GM19035 (cell line): ENCODE data around the gene VAV3.

ENCODE experiments used
- ATAC-seq: cut with Tn5 transposase; IDR thresholded peaks from one replicate; pipeline ENCODE4 v1.9.1; 2021; ENCODE audit not compliant: unreplicated experiment

Gene VAV3

DNA sequence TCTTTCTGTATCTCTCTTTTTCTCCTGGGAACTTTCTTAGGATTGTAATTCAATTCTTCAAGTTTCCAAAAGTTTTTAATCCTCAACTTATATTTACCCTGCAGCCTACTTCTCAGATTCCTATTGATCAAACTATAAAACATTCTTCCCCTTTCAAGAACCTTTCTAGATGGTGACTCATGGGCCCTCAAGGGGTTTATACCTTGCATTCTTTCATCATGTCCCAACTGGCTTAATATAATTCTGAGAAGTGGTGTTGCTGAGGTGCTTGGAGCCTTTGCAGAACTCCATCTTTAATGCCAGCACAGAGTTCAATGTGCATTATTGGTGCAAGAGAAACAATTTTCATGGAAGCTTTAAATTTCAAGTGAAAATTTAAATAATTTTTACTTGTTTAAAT is 273.4 kb downstream of the VAV3 start:
- ATAC-seq: no peak

DNA sequence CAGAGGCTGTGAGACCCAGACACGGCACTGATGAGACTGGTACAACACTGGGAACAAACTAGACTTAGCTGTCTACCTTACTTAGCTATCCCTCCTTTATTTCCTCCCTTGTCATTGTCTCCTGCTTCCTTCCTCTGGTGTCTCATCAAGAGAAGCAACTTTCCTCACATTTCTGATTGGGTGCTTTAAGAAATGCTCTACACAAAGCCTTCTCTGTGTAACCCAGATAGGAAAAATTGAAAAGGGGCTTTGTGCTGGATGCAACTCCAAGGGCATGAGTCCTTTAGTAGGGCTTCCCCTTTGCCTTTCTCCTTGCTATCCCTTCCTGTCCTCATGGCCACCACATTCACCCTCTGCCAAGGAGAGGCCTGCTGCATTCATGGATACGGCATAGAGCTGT is 274.5 kb downstream of the VAV3 start:
- ATAC-seq: no peak

DNA sequence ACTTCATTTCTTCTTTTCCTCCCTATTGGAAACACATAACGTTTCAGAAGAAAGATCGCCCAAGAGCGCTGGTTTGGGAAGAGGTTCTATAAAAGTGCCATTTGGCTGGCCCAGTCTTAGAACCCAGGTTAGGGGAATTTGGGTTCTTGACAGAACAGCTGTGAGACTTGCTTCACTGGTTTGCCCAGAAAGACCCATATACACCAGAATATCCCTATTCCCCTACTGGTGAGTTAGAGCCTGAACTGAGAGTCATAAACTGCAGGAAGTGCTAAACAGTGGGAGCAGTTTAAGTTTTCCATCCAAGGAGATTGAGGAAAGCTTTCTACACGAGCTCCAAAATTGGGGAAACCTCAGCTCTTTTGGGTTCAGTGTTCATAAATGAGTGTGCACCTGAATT is 275.2 kb downstream of the VAV3 start:
- no peak for ATAC-seq

DNA sequence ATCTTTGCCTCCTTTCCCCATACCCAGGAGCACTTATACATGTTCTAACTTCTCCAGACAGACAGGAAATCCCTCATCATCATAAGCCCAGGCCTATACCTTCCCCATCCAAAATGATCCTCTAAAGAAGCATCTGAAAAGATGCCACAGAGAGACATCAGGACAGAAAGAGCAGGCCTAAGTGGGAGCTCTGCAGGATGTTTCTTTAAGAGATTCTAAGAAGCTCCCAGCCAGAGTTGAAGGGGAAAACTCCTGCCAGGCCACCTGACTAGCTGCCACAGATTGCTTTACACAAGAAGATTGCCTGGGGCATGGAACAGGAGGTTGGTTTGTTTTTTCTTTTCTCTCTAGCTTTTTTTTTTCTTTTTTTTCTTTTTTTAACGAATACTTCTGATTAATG is 275.8 kb downstream of the VAV3 start:
- ATAC-seq: no peak

DNA sequence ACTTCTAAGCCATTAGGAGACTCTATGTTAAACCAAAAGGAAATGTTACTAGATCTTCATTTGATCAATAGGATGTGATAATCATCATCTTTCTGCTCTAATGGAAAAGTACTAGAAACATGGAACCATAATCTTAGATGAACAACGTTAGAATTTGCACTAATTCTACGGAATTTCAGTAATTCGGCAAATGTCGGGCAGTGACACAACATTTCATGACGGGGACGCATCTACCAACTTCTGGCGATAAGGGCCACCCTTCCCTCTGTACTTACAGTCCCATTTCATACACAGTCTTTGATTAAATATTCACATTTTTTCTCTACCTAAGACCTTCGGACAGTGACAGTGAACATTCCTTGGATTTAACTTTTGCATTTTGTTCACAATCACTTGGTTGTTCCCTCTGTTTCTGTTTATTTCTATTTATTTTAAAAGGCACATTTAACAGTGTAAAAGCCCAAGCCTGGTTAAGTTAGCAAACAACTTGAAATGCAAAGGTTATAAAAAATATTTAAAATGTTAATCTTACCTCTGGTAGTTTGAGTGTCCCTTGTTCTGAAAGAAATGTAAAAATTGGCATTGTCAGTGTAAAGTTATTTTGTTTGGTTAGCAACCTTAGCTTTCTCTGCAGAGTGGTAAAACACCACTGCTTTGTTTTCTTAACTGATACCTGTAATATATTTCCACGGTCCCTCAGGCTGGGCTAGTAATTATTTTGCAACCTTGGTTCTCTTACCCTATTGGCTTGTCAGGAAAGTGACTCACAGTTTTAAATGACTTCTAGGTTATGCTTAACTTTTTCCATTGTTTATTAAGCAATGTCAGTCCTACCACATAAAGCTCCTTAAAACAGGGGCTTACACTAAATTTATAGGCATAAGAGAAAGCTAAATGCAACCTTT is 276.9 kb downstream of the VAV3 start:
- no peak for ATAC-seq

DNA sequence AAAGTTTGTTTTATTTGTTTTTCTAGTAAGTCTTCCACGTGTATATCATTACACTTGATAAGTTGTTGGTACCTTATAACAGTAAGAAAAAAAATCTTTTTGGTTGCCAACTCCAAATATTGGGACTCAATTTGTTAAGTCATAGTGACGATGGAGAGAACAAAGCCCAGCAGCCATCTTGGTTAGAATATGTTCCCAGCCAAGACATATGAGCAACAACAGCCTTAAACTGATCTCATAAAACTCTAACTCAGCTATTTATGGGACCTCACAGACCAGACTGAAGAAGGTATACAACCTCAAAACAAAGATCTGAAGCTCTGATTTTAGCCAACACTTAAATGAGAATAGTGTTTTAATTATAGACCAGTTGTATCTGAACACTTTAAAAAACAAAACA is 281.3 kb downstream of the VAV3 start:
- no peak for ATAC-seq

DNA sequence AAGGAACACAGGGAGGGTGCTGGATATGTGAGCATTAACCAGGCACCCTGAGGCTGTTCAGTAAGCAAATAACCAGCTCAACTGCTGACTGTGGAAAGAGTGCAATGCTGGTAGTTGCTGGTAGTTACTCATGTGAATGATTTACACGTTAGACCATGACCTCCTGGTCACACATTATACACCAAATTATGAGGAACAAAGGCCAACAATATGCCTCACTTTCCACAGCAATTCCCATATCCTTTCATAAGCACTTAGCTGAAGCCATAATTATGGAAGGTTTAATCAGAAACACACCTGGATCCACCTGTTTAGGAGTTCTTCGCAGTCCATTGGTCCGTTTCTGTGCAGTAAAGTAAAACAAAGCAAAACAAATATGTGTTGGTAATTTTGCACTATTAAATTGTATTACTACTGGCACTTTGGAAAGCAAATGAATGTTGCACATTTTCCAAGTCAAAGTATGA is 281.8 kb downstream of the VAV3 start:
- ATAC-seq: no peak

DNA sequence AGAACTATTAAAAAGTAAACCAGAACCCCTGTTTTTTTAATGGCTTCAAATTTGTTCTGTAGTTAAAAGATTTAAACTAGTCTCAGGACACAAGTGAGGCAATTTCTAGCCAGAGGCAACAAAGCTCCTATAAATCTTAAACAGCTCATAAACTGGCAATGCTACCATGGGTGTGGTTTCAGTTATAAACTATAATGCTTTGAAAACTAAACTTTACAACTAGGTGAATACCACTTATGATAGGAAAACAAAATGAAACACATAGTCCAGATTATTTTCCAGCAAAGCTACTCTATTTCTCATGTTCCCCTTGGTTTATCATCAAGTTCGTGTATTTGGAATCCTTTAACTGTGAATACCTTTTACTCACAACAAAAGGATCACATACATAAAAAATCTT is 282.5 kb downstream of the VAV3 start:
- no peak for ATAC-seq

DNA sequence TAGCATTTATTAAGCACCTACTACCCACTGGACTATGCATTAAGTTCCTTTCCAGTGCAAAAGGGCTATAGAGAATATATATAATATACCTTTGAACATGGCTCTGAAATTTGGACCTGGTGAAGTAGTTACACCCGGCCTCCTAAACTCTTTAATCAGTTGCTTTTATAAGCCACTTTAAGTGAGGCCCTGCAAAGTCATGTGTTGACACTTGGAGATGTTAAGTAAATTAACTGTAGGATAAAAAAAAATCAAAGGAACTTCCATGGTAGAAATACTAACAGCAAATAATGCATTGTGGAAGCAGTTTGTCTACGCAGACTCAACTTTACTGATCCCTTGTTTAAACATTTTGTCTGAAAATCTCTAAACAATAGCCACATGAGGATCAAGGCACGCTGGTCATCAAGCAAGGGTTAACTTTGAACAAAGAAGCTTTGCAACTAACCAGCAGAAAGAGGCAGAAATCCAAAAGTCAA is 283.9 kb downstream of the VAV3 start:
- ATAC-seq: no peak

DNA sequence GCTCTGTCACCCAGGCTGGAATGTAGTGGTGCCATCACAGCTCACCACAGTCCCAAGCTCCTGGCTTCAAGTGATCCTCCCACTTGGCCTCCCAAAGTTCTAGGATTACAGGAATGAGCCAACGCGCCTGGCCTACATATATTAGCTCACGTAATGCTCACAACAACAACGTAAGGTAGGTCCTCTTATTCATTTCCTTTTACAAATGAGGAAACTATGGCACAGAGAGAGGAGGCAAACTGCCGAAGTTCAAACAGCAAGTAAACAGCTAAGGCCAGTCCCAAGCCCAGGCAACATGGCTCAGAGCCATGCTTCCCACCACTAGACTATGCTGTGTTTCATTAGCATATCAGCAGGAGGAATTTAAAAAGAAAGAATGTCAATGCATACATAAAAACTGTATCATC is 284.4 kb downstream of the VAV3 start:
- ATAC-seq: no peak

DNA sequence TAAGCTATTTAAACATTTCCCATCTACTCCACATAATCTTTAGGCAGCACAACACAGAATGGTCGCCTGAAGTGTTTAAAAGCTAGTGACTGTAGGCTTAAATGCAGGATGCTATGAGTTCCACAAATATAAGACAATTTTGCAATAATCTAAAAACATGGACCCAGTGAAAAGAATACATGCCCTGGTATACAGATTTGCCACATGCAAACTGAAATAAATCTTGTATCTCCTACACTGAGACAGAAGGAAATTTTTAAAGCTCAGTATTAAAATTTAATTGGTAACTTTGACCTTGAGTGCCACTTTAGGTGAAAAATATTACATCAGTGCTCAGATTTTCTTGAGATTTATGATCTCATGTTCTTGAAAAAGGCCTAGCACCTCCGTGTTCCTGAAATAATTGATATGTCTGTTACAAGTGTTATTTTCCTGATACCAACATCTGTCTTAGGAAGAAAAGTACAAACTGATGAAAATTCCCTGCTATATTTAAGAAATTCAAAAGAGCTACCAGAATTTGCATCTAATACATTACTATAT is 285.5 kb downstream of the VAV3 start:
- ATAC-seq: no peak

DNA sequence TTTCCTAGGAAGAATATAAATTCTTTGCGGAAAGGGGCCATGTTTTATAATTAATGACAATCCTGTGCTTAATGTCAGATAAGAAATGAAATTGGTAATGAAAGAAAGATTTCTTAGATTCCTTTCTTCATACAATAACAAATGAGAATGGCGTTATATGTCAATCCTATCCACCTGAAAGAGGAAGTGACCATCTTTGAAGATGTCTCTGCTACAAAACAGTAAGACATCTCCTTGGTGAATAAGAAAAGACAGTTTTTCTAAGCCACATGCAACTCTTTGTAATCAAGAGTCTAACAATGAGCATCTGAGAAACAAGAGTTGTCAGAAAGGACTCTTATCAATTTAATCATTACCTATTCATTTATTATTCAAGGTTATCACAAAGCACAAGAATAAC is 286.0 kb downstream of the VAV3 start:
- ATAC-seq: no peak

DNA sequence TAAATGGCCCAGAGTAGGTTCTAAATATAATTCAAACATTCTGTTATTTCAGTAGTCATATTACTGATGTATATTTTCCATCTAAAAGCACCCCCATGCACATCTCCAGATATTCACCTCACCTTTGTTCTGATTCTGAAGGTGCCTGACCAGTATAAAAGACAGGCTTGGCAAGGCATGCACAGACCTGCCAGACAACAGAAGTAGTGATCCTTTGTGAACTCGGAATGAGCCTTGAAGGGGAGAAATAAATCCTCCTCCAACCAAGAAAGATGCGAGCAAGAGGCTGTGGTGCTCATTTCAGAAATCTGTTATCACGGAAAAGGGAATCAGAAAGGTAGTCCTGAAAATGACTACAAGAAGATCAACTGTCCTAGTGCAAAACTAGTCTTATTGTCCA is 287.3 kb downstream of the VAV3 start:
- no peak for ATAC-seq

DNA sequence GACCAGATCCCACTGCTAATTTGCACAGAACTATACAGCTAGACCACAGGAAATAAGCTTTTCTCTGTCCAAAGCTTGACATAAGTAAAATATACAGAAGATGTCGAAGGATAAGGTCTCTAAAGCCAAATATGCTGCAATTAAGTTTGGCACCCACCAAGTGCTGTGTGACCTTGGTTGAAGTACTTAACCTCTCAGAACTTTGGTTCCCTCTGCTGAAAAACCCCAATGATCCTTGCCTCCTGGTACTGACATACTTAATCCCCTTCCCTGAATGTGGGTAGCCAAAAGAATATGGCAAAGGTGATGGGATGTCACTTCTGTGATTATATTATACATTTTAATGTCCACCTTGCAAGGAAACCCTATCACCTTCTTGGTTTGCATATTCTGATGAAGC is 290.5 kb downstream of the VAV3 start:
- ATAC-seq: no peak

DNA sequence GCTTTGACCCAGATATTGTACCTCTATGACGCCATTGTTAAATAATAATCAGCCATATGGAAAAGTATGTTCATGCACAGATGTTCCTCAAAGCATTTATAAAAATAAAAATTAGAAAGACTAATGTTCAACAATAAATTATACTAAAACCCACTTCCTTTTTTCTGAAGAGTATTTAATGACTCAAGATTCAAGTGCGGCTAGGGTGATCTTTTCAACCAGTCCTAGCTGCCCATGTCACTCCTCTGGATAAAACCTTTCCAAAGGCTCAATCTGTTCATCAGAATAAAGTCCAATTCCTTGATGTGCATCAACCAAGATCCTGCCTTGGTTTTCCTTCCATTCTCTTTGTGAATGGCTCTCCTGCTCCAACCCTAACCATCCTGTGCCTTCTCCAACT is 292.0 kb downstream of the VAV3 start:
- ATAC-seq: no peak

DNA sequence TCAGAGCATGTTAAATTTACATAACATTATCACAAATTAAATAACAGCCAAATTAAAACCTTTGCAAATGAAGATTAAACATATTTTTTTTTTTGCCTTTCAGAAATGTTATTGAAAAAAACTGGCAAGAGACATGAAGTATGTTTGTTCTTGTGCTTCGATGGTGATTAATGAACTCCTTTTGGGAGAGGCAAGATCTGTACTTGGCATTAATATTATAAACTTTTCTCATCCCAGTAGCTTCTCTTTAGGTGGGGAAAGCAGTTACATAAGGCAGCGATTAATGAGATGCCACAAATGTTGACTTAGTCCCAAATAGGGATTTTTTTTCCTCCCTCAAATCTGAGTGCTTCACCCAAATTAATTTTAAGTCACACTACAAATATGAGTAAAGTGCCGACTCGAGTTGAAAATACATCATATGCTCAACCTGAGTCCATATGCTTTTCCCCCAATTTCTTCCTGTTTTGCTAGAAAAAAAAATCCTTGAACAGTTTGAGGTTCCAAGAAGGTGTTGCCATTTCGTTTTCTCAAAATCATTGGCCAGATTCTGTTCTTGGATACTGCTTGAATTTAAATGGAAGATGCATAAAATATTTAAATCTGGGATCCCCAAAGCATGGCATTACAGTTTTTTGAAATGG is 294.5 kb downstream of the VAV3 start:
- ATAC-seq: no peak

DNA sequence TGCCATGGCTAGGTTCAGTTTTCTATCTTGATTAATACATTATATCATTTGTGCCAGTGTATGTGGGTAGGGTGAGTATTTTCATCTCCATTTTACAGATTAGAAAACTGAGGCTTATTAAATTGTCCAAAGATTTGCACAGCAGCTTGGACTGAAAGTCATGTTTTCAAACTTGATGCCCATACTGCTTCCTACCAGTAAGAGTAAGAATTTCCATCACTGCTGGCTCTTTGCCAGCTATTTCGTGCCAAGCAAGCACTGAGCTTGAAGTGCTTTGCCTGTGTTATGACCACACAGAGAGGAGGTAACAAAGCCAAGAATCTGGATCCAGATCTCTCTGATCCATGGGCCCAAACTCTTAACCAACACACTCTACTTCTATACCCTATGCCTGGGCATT is 295.0 kb downstream of the VAV3 start:
- no peak for ATAC-seq

DNA sequence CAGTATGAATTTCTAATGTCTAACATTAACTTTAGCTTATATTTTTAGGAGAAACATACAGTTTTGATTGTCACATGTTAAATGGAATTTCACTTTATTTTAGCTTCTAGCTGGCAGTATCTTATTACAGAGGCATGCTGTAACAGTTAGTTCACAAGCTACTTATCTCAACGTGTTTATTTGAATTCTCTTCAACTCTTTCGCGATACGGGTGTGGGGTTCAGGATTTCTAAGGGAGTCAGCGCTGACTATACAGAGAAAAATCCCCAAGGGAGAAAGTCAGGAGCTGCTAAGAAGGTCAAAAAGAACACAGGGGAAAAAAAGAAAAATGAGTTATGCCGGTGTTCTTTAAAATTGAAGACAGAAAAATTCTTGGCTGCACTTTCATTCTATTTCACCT is 296.2 kb downstream of the VAV3 start:
- ATAC-seq: no peak

DNA sequence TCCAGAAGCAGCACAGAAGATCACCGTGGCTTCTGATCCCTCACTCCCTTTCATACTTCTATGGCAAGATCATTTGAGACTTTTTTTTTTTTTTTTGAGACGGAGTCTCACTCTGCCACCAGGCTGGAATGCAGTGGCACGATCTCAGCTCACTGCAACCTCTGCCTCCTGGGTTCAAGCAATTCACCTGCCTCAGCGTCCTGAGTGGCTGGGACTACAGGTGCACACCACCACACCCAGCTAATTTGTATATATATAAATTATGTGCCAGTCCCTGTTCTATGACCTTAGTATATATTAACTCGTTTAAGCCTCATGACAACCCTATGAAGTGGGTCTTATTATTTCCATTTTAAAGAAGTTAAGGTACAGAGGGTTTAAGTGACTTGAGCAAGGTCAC is 298.5 kb downstream of the VAV3 start:
- no peak for ATAC-seq

DNA sequence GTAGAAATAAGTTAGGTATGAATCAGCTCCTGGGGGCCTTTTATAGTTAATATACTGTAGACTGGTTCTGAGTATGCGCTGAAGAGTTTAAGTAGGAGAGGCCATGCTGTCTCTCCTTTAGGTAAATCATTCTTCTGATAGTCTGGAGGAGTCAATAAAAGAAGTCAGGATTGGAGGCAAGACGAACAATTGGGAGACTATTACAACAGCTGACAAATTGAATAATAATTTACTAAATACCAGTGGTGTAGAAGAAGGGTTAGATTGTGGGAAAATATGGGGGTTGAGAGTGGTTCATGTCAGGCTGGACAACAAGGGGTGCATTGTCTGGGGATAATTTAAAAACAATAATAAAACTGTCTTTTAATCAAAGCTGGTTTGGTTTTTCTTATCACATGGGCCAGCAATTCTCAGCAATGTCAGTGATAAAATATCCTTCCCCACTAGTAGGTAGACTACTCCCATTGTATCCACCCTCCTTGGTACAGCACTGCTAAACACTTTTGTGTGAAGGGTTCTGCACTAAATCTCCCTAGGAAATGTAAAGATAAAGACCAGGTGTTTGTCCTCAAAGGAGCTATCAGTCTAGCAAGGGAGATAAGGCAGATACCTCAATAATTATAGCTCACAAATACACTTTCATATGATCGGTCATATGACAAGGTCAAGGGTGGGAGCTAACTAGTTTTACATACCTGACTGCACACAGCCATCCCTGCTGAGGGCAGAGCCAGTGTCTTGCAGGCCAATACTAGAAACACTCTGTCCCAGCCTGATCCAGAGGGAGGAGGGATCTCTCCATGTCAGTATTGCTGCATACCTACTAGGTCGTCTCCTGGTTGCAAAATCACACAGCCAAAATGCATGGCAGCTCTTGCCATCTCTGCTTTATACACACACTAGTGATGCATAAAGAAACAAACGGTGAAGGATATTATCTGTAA is 299.7 kb downstream of the VAV3 start:
- no peak for ATAC-seq

DNA sequence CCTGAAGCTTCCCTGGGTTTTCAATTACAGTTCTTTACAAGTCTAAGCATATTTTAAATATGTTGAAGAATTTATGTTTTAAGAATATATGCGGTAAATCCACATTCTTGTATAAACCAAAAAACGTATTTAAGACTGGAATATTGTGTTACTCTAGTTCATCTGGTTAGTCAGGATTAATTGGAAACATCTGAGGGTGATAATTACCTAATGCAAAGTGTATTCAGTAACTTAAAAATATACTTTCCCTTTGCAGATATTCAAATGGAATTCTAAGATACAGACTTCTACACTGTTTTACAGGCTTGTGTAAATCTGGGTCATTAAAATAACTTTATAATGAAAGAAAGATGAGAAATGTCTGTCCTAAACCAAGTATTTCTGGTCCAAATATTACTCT is 302.0 kb downstream of the VAV3 start:
- no peak for ATAC-seq
